Measurements from ENCODE around the gene TRIM32.

TRIM32 gene

GRCh38 chr9:116749772-116750171, 62.7 kb downstream of the TRIM32 start:
- in situ Hi-C loops (cut with MboI; ENCODE audit: low sequenced_read_pairs) = no loop called here

GRCh38 chr9:116750510-116750909, 63.4 kb downstream of the TRIM32 start:
- in situ Hi-C loops (cut with MboI; ENCODE audit: low sequenced_read_pairs) = no loop called here

All from hTERT RPE-1 (cell line).